Testis (tissue), 2 donors: ENCODE results near the gene OLA1.

Experiments used
- CTCF ChIP-seq, 3 experiments: fragments of 450-650 bp in 2 of 3; fragments of 200-600 bp in 1 of 3; sonication (generic) in 1 of 3; IDR thresholded peaks; one replicate each; pipeline ENCODE4 v1.5.1; 2016 to 2019; ENCODE audit warnings: antibody characterized with exemption in 3 of 3, mild to moderate bottlenecking in 2 of 3, moderate library complexity in 1 of 3
- POLR2A ChIP-seq: fragments of 450-650 bp; IDR thresholded peaks from one replicate; pipeline ENCODE4 v1.6.1; 2017; ENCODE audit warnings: antibody characterized with exemption, mild to moderate bottlenecking, moderate library complexity

DNA sequence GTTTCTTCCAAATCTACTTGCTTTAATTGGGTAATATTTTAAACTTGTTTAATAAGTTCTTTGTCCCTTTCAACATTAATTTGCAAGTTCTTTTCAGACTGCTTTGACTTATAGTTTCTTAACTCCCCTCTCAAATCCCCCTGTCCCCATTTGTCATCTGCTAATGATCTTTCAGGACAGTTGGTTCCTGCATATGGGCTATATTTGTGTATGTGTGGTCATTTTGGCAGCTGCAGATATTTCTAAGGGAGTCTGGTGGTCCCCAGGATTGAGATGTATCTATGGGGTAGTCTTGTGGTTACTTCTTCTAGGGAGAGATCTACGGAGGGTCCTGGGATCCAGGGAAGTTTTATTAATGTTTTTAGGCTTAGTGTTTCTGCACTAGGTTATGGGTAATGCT lies 162.6 kb downstream of the OLA1 start:
- TF ChIP-seq POLR2A (no peak), CTCF (IDR thresholded peaks at IDR 0.05) (no peak)
